Stimulated activated CD4-positive, alpha-beta T cell treated with anti-CD3 and anti-CD28 coated beads, Interleukin-1b, Interleukin-23, amount 100 ng/mL, for 48 hours (primary cell): ENCODE results near the gene XPO4.
"Not testable (repeated sequence)": the region's sequence is repeated elsewhere in the genome, so short reads cannot be mapped to it uniquely, and the experiment has no call there.

Source experiments
- DNase-seq: peaks from one replicate; pipeline ENCODE4 v3.0.0-alpha.2; 2020

The XPO4 gene

DNA sequence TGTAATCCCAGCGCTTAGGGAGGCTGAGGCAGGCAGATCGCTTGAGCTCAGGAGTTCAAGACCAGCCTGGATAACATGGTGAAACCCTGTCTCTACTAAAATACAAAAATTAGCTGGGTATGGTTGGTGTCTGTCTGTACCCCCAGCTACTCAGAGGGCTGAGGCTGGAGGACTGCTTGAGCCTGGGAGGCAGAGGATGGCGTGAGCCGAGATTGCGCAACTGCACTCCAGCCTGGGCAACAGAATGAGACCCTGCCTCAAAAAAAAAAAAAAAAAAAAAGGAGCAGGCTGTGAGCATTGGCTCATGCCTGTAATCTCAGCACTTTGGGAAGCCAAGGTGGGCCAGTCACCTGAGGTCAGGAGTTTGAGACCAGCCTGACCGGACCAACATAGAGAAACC lies 12.0 kb downstream of the XPO4 start:
- not testable (repeated sequence) for DNase-seq

DNA sequence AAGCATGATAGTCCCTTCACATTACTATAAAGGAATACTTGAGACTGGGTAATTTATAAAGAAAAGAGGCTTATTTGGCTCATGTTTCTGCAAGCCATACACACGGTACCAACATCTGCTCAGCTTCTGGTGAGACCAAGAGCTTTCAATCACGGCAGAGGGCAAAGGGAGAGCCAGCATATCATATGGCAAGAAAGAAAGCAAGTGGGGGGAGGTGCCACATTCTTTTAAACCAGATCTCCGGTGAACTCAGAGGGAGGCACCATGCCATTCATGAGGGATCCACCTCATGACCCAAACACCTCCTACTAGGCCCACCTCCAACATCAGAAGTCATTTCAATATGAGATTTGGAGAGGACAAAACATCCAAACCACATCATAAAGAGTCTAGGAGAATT lies 20.3 kb downstream of the XPO4 start:
- DNase-seq: no peak

DNA sequence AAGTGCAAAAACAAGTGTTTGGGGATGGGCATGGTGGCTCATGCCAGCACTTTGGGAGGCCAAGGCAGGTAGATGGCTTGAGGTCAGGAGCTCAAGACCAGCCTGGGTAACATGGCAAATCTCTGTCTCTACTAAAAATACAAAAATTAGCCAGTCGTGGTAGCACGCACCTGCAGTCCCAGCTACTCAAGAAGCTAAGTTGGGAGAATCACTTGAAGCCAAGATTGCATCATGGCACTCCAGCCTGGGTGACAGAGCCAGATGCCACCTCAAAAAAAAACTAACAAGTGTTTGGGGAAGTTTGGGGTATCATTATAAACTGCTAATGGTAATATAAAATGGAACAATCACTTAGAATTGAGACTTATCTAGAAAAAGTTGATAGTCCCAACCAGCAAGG lies 24.6 kb downstream of the XPO4 start:
- no peak for DNase-seq

DNA sequence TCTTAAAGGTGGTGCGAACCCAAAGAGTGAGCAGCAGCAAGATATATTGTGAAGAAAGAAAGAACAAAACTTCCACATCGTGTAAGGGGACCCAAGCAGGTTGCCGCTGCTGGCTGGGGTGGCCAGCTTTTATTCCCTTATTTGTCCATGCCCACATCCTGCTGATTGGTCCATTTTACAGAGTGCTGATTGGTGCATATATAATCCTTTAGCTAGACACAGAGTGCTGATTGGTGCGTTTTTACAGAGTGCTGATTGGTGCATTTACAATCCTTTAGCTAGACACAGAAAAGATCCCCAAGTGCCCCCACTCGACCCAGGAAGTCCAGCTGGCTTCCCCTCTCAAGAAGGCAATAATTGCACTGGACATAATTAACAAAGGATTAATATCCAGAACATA lies 25.7 kb downstream of the XPO4 start:
- DNase-seq: not testable (repeated sequence)

DNA sequence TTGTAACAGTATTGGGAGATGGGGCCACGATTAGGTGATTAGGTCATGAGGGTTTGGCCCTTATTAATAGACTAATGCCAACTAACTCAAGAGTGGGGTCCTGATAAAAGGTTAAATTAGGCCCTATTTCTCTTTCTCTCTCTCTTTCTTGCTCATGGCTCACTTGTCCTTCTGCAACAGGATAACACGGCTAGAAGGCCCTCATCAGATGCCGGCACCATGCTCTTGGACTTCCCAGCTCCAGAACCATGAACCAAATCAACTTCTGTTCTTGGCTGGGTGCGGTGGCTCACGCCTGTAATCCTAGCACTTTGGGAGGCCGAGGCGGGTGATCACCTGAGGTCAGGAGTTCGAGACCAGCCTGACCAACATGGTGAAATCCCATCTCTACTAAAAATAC lies 28.1 kb downstream of the XPO4 start:
- not testable (repeated sequence) for DNase-seq

DNA sequence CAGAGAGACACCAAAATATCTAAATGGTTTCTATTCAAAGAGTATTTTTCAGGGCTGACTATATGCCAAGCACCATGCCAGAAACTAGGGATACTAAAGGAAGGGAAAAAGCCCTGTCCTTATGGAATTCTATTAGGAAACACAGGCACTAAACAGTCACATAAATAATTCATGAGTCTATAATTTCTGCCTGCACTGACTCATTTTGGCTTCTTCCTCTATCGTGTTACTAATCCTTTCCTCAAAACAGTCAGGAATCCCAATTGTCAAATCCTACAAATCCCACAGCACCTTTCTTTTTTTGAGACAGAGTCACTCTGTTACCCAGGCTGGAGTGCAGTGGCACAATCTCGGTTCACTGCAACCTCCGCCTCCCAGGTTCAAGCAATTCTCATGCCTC lies 29.2 kb downstream of the XPO4 start:
- DNase-seq: no peak

DNA sequence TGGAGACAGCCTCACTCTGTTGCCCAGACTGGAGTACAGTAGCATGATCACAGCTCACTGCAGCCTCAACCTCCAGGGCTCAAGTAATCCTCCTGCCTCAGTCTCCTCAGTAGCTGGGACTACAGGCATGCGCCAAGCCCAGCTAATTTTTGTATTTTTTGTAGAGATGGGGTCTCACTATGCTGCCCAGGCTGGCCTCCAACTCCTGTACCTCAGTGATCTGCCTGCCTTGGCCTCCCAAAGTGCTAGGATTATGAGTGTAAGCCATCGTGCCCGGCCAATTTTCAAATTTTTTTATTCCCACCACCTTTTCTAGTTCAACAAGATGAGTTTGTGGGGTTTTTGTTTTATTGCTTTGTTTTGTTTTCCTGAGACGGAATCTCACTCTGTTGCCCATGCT lies 31.7 kb downstream of the XPO4 start:
- no peak for DNase-seq

DNA sequence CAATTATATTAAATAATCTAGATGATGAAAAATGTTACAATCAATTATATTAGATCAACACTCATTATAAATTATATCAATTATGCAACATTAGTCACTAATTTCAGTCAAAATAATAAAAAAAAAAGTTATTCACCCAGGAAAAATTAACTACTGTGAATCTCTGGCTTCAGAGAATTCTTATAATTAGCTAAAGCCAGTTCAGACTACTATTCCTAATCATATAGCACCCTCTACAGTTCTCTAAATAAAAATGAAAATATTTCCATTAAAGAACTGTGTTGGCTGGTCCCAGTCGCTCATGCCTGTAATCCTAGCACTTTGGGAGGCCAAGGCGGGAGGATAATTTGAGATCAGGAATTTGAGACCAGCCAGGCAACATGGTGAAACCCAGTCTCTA lies 33.0 kb downstream of the XPO4 start:
- no peak for DNase-seq

DNA sequence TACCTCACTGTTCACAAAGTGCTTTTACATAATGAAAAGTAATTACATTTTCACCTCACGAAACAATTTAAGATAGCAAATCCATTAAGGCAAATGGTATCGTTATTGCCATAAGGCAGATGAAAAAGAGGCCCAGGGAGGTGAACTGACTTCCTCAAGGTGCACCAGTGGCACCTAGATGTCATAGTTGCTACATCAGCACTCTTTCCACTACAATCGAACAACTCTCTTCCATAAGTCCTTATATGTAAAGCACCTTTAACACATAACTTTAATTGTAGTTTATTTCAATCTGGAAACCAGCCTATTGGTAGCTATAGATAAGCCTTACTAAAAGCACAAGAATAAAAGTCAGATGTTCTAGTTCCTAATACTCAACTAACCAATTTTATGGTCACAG lies 35.1 kb downstream of the XPO4 start:
- DNase-seq: no peak

DNA sequence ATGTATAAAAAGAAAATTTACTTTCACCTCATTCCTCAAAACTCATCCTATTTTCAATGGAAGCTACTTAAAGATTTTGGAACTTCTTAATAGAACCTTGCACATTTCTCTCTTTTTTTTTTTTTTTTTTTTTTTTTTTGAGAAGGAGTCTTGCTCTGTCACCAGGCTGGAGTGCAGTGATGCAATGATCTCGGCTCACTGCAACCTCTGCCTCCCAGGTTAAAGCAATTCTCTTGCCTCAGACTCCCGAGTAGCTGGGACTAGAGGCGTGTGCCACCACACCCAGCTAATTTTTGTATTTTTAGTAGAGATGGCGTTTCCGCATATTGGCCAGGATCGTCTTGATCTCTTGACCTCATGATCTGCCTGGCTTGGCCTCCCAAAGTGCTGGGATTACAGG lies 40.9 kb downstream of the XPO4 start:
- not testable (repeated sequence) for DNase-seq

DNA sequence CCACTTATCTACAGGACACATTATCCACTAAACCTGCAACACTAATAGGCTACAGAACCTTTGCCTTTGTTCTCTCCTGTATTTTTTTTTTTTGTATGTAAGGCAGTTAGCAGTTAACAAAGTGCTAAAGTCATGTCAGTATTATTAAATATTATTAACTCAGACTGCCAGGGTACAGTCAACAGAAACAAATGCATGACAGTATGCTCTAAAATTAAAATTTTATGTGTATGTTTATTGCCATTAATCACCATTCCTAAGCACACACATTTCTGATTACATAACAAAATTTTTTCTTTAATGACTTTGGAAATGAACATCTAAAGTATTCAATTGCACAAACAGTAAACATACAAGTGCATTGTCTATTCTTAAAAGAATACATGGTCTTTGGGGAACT lies 41.7 kb downstream of the XPO4 start:
- DNase-seq: no peak

DNA sequence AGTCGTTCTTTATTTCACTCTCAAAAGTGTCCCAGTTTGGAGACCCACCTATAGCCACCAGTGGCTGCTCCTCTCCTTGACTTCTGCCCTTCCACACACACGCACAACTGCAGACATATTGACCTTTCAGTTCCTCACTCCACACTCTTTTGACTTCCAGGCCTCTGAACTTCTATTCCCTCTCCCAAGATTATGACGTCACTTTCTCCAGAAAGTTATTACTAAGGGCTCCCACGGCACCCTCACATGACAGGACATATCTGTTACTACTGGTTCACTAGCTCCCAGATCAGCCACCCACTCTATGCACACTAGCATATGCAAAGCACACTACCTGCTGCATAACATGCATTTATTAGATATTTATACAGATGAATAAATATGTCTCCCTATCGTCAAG lies 45.9 kb downstream of the XPO4 start:
- no peak for DNase-seq

DNA sequence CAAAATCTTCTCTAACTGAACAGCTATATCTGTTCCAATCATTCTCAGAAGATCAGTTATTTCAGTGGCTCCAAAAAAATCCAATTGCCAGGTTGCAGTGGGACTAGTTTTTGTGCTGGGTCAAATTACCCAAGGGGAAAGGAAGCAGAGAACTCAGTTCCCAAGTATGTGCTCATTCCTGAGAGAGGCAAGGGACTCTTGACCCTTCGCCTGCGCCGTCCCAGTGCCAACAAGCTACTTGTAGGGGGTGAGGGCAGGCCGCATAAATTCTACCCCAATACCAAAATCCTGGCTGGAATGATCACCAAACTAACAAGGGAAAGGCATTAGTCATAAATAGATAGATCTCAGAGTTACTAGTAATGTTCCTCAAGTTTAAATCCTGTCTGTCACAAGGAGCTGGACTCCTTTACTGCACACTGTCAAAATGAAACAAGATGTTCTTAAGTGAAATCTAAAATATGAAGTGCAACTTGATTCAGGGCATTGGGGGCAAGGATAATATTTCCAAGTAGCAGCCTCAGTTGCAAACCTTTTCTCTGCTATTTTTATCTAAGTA lies 50.6 kb downstream of the XPO4 start:
- DNase-seq: no peak

DNA sequence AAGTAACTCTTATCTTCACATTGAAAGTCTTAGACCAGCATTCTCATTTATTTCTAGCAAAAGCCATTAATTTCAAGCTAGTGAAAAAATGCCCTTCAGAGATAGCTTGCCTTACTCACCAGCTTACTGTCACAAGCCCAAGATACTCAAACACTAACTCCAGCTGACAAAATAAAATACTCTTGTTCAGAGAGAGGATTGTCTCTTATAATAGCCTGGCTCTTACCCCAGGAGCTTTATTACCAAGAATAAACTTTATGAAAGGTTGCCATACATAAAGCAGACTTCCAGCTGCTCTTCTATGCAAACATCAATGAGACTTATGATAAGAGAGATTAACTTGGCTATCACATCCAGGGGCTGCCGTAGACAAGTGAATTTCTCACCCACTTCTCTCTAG lies 53.6 kb downstream of the XPO4 start:
- DNase-seq: no peak

DNA sequence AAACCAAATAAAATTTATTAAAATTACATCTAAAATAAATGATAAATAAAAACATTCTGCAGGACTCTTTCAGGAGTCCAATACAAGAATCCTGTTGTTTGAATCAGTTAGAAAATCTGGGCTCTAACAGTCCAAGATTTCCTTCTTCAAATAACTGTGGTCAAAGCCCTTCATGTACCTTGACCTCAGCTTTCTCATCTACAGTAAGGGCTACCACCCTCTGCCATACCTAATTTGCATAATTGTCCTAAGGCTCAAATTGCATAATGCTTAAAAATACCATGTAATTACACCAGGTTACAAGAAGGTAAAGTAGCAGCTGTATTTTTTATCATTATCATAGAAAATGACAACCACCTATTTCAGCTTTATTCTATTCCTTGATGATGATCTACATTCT lies 54.3 kb downstream of the XPO4 start:
- DNase-seq: no peak

DNA sequence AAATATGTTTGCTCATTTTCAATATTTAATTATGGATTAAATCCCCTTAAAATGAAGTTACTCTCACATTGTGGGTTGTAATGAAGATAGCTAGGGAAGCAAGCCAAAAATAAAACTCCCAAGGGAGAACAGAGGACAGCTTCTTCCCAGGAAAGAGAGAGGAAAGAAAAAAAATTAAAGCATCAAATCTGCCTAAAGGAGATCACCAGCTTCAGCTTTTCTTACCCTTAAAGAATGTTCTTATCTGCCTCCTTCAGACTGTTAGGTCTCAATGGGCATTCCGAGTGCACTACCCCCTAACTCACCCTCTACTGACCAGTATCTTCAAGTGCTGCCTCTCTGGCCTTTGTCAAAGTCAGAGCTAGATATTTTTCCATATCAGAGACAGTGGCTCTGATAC lies 55.2 kb downstream of the XPO4 start:
- DNase-seq: no peak

DNA sequence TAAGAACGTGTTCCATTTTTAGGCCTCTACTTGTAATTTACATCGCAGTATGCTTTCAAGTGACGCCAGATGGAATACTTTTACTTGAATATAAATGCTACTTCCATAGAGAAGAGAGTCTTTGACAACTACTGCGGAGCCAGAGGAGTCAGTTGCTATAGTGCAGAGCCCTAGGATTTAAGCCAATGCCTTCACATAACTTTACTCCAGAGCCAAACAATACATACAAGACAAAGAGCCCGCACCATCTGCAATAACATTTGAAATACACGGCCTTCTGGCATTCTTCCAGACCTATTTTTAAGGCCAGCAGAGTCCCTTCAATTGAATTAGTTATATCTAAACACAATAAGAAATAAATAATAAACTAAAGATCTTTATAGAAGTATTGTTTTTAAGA lies 59.4 kb downstream of the XPO4 start:
- no peak for DNase-seq

DNA sequence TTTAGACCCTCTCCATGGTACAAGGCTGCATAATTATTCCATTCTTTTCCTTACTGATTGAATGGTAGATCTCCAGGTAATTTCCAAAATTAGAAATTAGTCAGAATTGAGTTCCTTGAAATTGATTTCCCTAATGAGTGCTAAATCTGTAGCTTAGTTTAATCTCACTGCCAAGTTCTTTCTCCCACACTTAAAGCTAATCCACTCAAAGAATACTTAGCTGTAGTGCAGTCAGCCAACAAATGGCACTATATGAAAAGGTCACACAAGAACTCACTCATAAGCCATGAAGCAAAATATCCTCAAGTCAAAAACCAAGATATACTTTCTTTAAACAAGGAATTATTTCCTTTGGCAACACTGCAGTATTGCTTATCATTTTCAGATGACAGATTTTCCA lies 62.0 kb downstream of the XPO4 start:
- no peak for DNase-seq

DNA sequence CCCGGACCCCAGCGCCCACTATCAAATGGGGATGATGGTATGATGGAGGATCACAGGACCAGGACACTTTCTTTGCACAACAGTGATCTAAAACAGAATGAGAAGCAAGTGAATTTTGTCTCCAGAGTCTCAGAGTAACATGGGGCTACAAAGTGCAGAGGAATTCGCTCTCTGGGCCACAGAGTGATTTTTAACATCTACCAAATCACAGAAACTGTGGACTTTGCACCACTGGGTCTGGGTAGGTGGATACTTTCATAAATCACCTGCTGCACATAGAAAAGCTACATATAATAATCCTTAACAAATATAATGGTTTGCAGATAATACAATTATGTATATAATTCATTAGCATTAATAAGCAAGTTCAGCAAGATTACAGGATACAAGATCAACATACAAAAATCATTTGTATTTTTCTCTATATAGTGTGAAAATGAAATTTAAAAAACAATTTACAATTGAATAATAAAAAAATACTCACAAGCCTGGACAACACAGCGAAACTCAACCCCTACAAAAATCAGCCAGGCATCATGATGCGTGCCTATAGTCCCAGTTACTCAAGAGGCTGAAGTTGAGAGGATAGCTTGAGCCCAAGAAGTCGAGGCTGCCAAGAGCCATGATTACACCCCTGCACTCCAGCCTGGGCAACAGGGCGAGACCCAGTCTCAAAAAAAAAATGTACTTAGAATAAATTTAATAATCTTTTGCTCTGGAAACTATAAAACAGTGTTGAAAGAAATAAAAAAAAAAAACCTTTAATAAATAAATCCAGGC lies 68.5 kb downstream of the XPO4 start:
- no peak for DNase-seq

DNA sequence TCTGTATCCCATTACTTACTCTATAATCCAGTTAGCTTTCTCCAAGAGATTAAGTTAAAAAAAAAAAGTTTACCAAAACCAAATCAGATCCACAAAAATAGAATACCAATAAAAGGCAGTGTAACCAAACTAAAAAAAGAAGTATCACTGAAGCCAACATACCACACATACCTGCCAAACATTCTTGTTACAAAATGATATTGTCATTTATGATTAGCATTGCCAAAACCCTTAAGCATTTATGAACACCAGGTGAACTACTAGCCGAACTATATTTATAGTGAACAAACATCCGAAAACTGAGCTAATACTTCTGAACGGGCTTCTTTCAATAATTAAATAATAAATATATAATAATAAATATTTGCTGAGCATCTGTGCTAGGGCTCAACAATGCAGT lies 69.7 kb downstream of the XPO4 start:
- DNase-seq: no peak

DNA sequence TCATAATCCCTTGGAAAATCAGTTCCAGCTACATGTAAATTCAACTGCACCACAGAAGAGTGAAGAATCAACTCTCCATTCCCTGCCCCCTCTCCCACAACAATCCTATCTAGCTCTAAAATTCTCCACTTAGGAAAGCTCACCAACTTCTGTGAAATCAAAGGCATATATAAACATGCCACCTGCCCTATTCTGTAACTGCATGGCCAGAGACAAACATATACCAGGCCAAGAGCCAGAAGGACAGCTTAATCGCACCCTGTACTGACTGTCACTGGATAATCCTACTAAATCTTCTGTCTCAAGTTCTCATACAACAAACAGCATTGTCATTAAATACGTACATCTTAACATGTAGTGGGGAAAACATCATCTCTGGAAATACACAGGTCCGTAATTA lies 70.6 kb downstream of the XPO4 start:
- DNase-seq: no peak

DNA sequence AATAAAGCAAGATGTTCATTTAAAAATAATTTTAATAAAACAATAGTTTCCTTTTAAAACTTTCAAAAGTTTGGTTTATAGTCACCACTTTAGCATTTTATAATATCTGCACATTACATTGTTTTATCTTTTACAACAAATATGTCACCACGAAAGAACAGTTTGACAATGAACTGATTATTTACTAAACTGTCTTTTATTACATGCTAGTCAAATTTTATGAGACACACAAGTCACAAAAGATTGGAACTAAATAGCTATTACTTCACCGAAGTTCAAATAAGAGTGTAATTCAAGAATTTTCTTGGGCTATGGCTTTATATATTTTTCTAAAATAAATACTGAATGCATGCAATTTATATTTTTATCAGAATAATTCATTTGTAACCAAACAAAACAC lies 71.3 kb downstream of the XPO4 start:
- no peak for DNase-seq

DNA sequence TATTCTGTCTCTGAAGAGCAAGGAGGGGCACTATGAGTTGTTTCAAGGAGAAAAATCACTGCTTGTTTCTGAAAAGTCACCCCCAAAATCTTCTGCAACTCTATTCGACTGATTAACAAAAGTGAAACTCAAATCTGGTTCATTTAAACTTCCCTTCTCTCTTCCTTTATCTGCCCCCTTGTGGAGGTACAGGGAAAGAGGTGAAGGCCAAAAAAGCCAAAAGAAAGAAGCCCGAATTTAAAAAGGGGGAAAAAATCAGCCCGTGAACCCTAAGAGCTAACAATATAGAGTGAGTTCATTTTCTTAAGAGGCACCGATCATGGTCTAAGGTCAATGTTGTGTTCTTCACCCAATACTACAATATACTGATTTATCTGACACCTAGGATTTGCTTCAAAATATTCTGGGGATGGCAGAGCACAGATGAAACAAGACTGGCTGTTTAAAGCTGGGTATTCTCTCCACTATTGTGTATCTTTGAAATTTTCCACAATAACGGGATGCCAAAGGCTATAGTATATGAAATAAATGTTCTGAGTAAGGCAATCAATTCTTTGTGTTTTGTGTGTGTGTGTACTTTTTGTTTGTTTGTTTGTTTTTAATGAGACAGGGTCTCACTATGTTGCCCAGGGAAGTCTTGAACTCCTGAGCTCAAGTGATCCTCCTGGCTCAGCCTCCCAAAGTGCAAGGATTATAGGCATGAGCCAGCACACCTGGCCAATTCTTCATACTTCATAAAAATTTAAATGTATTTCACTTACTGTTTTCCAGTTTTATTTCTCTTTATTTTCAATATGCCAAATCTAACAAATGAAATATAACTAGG lies 73.8 kb downstream of the XPO4 start:
- DNase-seq: no peak

DNA sequence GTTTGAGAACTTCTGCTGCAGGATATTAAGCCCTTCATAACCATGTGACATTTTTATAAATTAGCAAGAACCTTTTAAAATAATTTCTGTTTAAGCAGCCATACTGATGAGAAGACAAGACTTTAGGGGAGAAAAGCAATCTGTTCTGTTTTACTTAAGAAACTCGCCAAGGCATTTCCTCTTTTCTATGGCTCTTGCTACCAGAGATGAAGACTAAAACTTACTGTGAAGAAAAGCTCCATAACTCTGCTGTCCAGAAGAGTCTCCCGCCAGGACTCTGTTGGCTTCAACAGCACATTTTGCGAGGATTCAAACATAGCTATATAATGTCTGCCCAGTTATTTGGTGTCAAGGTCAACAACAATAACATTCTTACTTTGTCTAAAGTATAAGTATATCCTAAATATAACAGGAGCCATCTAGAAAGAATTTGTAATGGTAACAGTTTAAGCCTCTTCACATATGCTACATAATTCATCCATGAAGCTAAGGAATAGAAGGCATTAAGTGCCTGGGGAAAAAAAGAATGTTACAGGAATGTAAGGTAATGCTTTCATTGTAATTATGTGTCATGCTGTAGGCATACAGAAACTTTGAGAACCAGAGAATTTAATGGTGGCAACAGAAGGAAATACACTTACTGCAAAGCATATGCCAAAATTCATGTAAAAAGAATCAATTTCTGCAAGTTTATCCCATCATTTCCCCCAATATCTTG lies 75.5 kb downstream of the XPO4 start:
- no peak for DNase-seq
